Astrocyte (in vitro differentiated cells and primary cell): ENCODE measurements around the gene TICAM2. TPM values are rescaled to one million over a fixed set of nuclear protein-coding genes. Genes with fewer than 3 reads are reported as not detected.

Source experiments
- DNase-seq: peaks from one replicate; pipeline ENCODE4 v3.0.0-alpha.2; 2010; ENCODE audit warnings: low read depth
- FAIRE-seq: peaks from 2 replicates; lab custom pipeline; 2011; peaks lifted over from hg19 to GRCh38; lab: Jason Lieb, UNC
- H2AFZ ChIP-seq: 2 replicates; pipeline ENCODE4 v1.6.0; 2012; ENCODE audit warnings: low read depth, low read length, inconsistent platforms
- H3K27ac ChIP-seq: 2 replicates; pipeline ENCODE4 v1.5.1; 2011; ENCODE audit warnings: low read depth, low read length, inconsistent platforms
- H3K27me3 ChIP-seq: 2 replicates; pipeline ENCODE4 v1.6.0; 2011; ENCODE audit warnings: low read length, inconsistent platforms; ENCODE audit not compliant: insufficient read depth
- H3K36me3 ChIP-seq: 2 replicates; pipeline ENCODE4 v1.5.1; 2011; ENCODE audit warnings: low read length, inconsistent platforms; ENCODE audit not compliant: insufficient read depth
- H3K4me1 ChIP-seq: 2 replicates; pipeline ENCODE4 v1.5.1; 2011; ENCODE audit warnings: low read length, inconsistent platforms; ENCODE audit not compliant: insufficient read depth
- H3K4me2 ChIP-seq: 2 replicates; pipeline ENCODE4 v1.6.0; 2012; ENCODE audit warnings: low read length, inconsistent platforms
- H3K4me3 ChIP-seq: 2 replicates; pipeline ENCODE4 v1.5.1; 2011; ENCODE audit warnings: low read depth, mild to moderate bottlenecking, low read length, inconsistent platforms; ENCODE audit not compliant: insufficient read depth
- H3K79me2 ChIP-seq: 2 replicates; pipeline ENCODE4 v1.6.0; 2012; ENCODE audit warnings: mild to moderate bottlenecking, low read length, inconsistent platforms; ENCODE audit not compliant: insufficient read depth
- H3K9ac ChIP-seq: 2 replicates; pipeline ENCODE4 v1.6.0; 2012; ENCODE audit warnings: mild to moderate bottlenecking, low read length, inconsistent platforms
- H3K9me3 ChIP-seq: 2 replicates; pipeline ENCODE4 v1.5.1; 2012; ENCODE audit warnings: low read depth, mild to moderate bottlenecking, low read length, inconsistent platforms; ENCODE audit not compliant: insufficient read depth
- H4K20me1 ChIP-seq: 2 replicates; pipeline ENCODE4 v1.6.0; 2012; ENCODE audit warnings: low read length, inconsistent platforms; ENCODE audit not compliant: insufficient read depth
- H3K27ac Mint-ChIP-seq: one replicate; pipeline ENCODE4 v1.8.0; 2021; ENCODE audit warnings: mild to moderate bottlenecking, mixed read lengths; ENCODE audit not compliant: unreplicated experiment
- H3K27me3 Mint-ChIP-seq: one replicate; pipeline ENCODE4 v1.8.0; 2021; ENCODE audit warnings: low read depth, mixed read lengths; ENCODE audit not compliant: unreplicated experiment
- H3K36me3 Mint-ChIP-seq: one replicate; pipeline ENCODE4 v1.8.0; 2021; ENCODE audit warnings: low read depth, mixed read lengths; ENCODE audit not compliant: unreplicated experiment
- H3K4me1 Mint-ChIP-seq: one replicate; pipeline ENCODE4 v1.8.0; 2021; ENCODE audit warnings: low read depth, mixed read lengths; ENCODE audit not compliant: unreplicated experiment
- H3K4me3 Mint-ChIP-seq: one replicate; pipeline ENCODE4 v1.8.0; 2021; ENCODE audit warnings: mild to moderate bottlenecking, moderate library complexity, mixed read lengths; ENCODE audit not compliant: unreplicated experiment
- H3K9me3 Mint-ChIP-seq: one replicate; pipeline ENCODE4 v1.8.0; 2021; ENCODE audit warnings: mild to moderate bottlenecking, mixed read lengths; ENCODE audit not compliant: unreplicated experiment
- CTCF ChIP-seq: IDR thresholded peaks from 2 replicates; pipeline ENCODE4 v1.5.1; 2011; ENCODE audit warnings: low read depth, mild to moderate bottlenecking, inconsistent platforms, low read length, moderate library complexity; ENCODE audit not compliant: insufficient read depth
- EZH2 ChIP-seq: IDR thresholded peaks from 2 replicates; pipeline ENCODE4 v1.6.1; 2012; ENCODE audit warnings: mild to moderate bottlenecking, low read length, inconsistent platforms; ENCODE audit not compliant: insufficient read depth
- total RNA-seq: library from RNA; stranded (reverse); gene quantifications from 2 replicates; pipeline ENCODE4 v1.2.1, GENCODE V29; 2021

TICAM2 gene
- total RNA-seq, 1 donor from 2014 or later: 6.8 TPM

- no peak for FAIRE-seq
- no peaks in the 10 kb centered on the region for H3K27me3 ChIP-seq
- H3K79me2 ChIP-seq: peaks cover 14% of the 10 kb centered on the region
- Mint-ChIP-seq H3K27ac (no peak overlapping the region), H3K9me3 (no peaks in the 10 kb centered on the region), H3K36me3 (no peaks in the 10 kb centered on the region), H3K4me1 (peaks cover 1% of the 10 kb centered on the region), H3K27me3 (no peaks in the 10 kb centered on the region), H3K4me3 (no peak overlapping the region)
- no peak overlapping the region for H2AFZ ChIP-seq
- H3K27ac ChIP-seq: no peak overlapping the region
- no peaks in the 10 kb centered on the region for H3K36me3 ChIP-seq
- H3K9ac ChIP-seq: no peak overlapping the region
- H3K9me3 ChIP-seq: no peaks in the 10 kb centered on the region
- no peaks in the 10 kb centered on the region for H3K4me1 ChIP-seq
- no peak overlapping the region for H3K4me3 ChIP-seq
- DNase-seq: no peak
- TF ChIP-seq EZH2: no peak
- TF ChIP-seq CTCF: no peak
- peaks cover 1% of the 10 kb centered on the region for H4K20me1 ChIP-seq
- no peak overlapping the region for H3K4me2 ChIP-seq
Measured at GRCh38 chr5:115629903-115630302, 27.6 kb upstream of the TICAM2 start.

GRCh38 chr5:115627295-115627865 is 25.1 kb upstream of the TICAM2 start:
- Histone ChIP-seq H3K9ac (no peak overlapping the region), H3K4me1 (peaks cover 11% of the 10 kb centered on the region), H3K9me3 (no peaks in the 10 kb centered on the region), H3K27ac (no peak overlapping the region), H3K4me2 (no peak overlapping the region), H4K20me1 (peaks cover 27% of the 10 kb centered on the region), H2AFZ (no peak overlapping the region), H3K27me3 (no peaks in the 10 kb centered on the region), H3K79me2 (peaks cover 40% of the 10 kb centered on the region), H3K36me3 (no peaks in the 10 kb centered on the region), H3K4me3 (no peak overlapping the region)
- Mint-ChIP-seq H3K4me3 (no peak overlapping the region), H3K9me3 (no peaks in the 10 kb centered on the region), H3K27ac (no peak overlapping the region), H3K36me3 (no peaks in the 10 kb centered on the region), H3K27me3 (no peaks in the 10 kb centered on the region), H3K4me1 (peaks cover 7% of the 10 kb centered on the region)
- DNase-seq (no peak), FAIRE-seq (no peak)
- TF ChIP-seq EZH2 (no peak), CTCF (no peak)

GRCh38 chr5:115626445-115626823 is 24.2 kb upstream of the TICAM2 start:
- Histone ChIP-seq H3K9ac (peak overlapping the region; percentile 99), H3K27me3 (no peaks in the 10 kb centered on the region), H3K4me3 (peak overlapping the region; percentile 96), H3K4me1 (peaks cover 11% of the 10 kb centered on the region), H3K27ac (peak overlapping the region; percentile 78), H3K79me2 (peaks cover 49% of the 10 kb centered on the region), H3K36me3 (no peaks in the 10 kb centered on the region), H2AFZ (peak overlapping the region; percentile 66), H3K9me3 (no peaks in the 10 kb centered on the region), H4K20me1 (peaks cover 36% of the 10 kb centered on the region), H3K4me2 (peak overlapping the region; percentile 98)
- Mint-ChIP-seq H3K27me3 (no peaks in the 10 kb centered on the region), H3K27ac (peak overlapping the region; percentile 99), H3K36me3 (no peaks in the 10 kb centered on the region), H3K4me3 (peak overlapping the region; percentile 95), H3K9me3 (no peaks in the 10 kb centered on the region), H3K4me1 (peaks cover 13% of the 10 kb centered on the region)
- TF ChIP-seq EZH2: no peak
- no peak for TF ChIP-seq CTCF
- DNase-seq (peak; percentile 52), FAIRE-seq (no peak)
